Measurements from ENCODE around the gene C11orf42.

C11orf42 gene

GRCh38 chr11:6241316-6241715, 36.0 kb downstream of the C11orf42 start:
- no peaks in the 10 kb centered on the region for H3K4me1 ChIP-seq (ENCODE audit: control insufficient read depth, insufficient read depth, low read length)
- no peak overlapping the region for H3K27ac ChIP-seq (ENCODE audit: extremely low read depth, low read depth, low read length)
- POLR2A ChIA-PET = no interaction called here
- CTCF ChIA-PET = interaction anchor here (2.4 kb wide), 1 partner anchor 10 kb away, joined by 16 read pairs; no protein-coding TSS in a partner anchor
- TF ChIP-seq ZNF174 (tag by site-specific recombination; IDR thresholded peaks at IDR 0.05) (no peak), ZSCAN5A (tag by site-specific recombination; IDR thresholded peaks at IDR 0.05) (no peak), ZNF792 (tag by site-specific recombination; IDR thresholded peaks at IDR 0.05) (no peak), FEZF1 (tag by site-specific recombination; IDR thresholded peaks at IDR 0.05) (no peak), ZNF558 (tag by site-specific recombination; IDR thresholded peaks at IDR 0.05) (no peak), ZNF114 (tag by site-specific recombination; IDR thresholded peaks at IDR 0.05) (no peak), ZNF426 (tag by site-specific recombination; IDR thresholded peaks at IDR 0.05) (no peak), ZNF707 (tag by site-specific recombination; IDR thresholded peaks at IDR 0.05) (no peak), ZFP41 (tag by site-specific recombination; IDR thresholded peaks at IDR 0.05; ENCODE audit: borderline replicate concordance) (no peak), REPIN1 (tag by site-specific recombination; IDR thresholded peaks at IDR 0.05; ENCODE audit: low read depth) (no peak), ZEB2 (tag by site-specific recombination; IDR thresholded peaks at IDR 0.05) (no peak), GLIS2 (tag by site-specific recombination; IDR thresholded peaks at IDR 0.05) (no peak), WT1 (tag by site-specific recombination; IDR thresholded peaks at IDR 0.05) (no peak), ZNF157 (tag by site-specific recombination; IDR thresholded peaks at IDR 0.05) (no peak), ZFP37 (tag by site-specific recombination; IDR thresholded peaks at IDR 0.05) (no peak), ZBTB1 (tag by site-specific recombination; IDR thresholded peaks at IDR 0.05) (no peak), ZNF138 (tag by site-specific recombination; IDR thresholded peaks at IDR 0.05; ENCODE audit: borderline replicate concordance) (no peak), ZNF146 (tag by site-specific recombination; IDR thresholded peaks at IDR 0.05) (no peak)
- TF ChIP-seq, protein P1, sequence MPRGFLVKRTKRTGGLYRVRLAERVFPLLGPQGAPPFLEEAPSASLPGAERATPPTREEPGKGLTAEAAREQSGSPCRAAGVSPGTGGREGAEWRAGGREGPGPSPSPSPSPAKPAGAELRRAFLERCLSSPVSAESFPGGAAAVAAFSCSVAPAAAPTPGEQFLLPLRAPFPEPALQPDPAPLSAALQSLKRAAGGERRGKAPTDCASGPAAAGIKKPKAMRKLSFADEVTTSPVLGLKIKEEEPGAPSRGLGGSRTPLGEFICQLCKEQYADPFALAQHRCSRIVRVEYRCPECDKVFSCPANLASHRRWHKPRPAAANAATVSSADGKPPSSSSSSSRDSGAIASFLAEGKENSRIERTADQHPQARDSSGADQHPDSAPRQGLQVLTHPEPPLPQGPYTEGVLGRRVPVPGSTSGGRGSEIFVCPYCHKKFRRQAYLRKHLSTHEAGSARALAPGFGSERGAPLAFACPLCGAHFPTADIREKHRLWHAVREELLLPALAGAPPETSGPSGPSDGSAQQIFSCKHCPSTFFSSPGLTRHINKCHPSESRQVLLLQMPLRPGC (tag by site-specific recombination; IDR thresholded peaks at IDR 0.05) = no peak
- H3K4me3 ChIP-seq (ENCODE audit: low read depth, low read length) = no peak overlapping the region
- H3K36me3 ChIP-seq (ENCODE audit: control insufficient read depth in 2 of 2, insufficient read depth in 1 of 2, low read length in 2 of 2) = no peaks in the 10 kb centered on the region
- H3K9me3 ChIP-seq (ENCODE audit: control insufficient read depth, insufficient read depth, low read depth, low read length) = no peaks in the 10 kb centered on the region

GRCh38 chr11:6245536-6245935, 40.2 kb downstream of the C11orf42 start:
- CTCF ChIA-PET = interaction anchor here (0.6 to 1.2 kb wide), 3 partner anchors 9 to 118 kb away, joined by 3 to 4 read pairs (median 3); no protein-coding TSS in a partner anchor
- Histone ChIP-seq H3K9me3 (ENCODE audit: control insufficient read depth, insufficient read depth, low read depth, low read length) (no peaks in the 10 kb centered on the region), H3K36me3 (ENCODE audit: control insufficient read depth in 2 of 2, insufficient read depth in 1 of 2, low read length in 2 of 2) (no peaks in the 10 kb centered on the region), H3K4me1 (ENCODE audit: control insufficient read depth, insufficient read depth, low read length) (no peaks in the 10 kb centered on the region), H3K27ac (ENCODE audit: extremely low read depth, low read depth, low read length) (no peak overlapping the region), H3K4me3 (ENCODE audit: low read depth, low read length) (no peak overlapping the region)
- TF ChIP-seq ZNF549 (tag by site-specific recombination; IDR thresholded peaks at IDR 0.05) (no peak), KLF1 (tag by site-specific recombination; IDR thresholded peaks at IDR 0.05) (no peak), ZBTB1 (tag by site-specific recombination; IDR thresholded peaks at IDR 0.05) (no peak), ZNF692 (tag by site-specific recombination; IDR thresholded peaks at IDR 0.05) (no peak), ZNF660 (tag by site-specific recombination; IDR thresholded peaks at IDR 0.05) (no peak), ZIC2 (tag by site-specific recombination; IDR thresholded peaks at IDR 0.05) (no peak), ZNF221 (tag by site-specific recombination; IDR thresholded peaks at IDR 0.05; ENCODE audit: borderline replicate concordance) (no peak), ZNF544 (tag by site-specific recombination; IDR thresholded peaks at IDR 0.05) (no peak), ZNF324 (tag by site-specific recombination; IDR thresholded peaks at IDR 0.05) (no peak)
- TF ChIP-seq, protein P2, sequence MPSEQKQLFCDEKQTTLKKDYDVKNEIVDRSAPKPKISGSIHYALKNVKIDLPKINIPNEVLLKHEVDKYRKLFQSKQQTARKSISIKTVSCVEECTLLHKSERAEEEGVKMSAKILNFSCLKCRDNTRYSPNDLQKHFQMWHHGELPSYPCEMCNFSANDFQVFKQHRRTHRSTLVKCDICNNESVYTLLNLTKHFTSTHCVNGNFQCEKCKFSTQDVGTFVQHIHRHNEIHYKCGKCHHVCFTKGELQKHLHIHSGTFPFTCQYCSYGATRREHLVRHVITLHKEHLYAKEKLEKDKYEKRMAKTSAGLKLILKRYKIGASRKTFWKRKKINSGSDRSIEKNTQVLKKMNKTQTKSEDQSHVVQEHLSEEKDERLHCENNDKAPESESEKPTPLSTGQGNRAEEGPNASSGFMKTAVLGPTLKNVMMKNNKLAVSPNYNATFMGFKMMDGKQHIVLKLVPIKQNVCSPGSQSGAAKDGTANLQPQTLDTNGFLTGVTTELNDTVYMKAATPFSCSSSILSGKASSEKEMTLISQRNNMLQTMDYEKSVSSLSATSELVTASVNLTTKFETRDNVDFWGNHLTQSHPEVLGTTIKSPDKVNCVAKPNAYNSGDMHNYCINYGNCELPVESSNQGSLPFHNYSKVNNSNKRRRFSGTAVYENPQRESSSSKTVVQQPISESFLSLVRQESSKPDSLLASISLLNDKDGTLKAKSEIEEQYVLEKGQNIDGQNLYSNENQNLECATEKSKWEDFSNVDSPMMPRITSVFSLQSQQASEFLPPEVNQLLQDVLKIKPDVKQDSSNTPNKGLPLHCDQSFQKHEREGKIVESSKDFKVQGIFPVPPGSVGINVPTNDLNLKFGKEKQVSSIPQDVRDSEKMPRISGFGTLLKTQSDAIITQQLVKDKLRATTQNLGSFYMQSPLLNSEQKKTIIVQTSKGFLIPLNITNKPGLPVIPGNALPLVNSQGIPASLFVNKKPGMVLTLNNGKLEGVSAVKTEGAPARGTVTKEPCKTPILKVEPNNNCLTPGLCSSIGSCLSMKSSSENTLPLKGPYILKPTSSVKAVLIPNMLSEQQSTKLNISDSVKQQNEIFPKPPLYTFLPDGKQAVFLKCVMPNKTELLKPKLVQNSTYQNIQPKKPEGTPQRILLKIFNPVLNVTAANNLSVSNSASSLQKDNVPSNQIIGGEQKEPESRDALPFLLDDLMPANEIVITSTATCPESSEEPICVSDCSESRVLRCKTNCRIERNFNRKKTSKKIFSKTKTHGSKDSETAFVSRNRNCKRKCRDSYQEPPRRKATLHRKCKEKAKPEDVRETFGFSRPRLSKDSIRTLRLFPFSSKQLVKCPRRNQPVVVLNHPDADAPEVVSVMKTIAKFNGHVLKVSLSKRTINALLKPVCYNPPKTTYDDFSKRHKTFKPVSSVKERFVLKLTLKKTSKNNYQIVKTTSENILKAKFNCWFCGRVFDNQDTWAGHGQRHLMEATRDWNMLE (tag by site-specific recombination; conservative IDR thresholded peaks at IDR 0.05; ENCODE audit: low read depth) = no peak
- POLR2A ChIA-PET = no interaction called here

All from HEK293 (cell line).